Measurements from ENCODE around the gene EFCC1. TPM values are rescaled to one million over a fixed set of nuclear protein-coding genes. Genes with fewer than 3 reads are reported as not detected.
A peak's percentile ranks its signal among the peaks of the same experiment; 100 is the strongest.

Gene EFCC1
- total and polyA plus RNA-seq, 2 experiments from 2014 or later, result 0.23 to 0.50 TPM

DNA sequence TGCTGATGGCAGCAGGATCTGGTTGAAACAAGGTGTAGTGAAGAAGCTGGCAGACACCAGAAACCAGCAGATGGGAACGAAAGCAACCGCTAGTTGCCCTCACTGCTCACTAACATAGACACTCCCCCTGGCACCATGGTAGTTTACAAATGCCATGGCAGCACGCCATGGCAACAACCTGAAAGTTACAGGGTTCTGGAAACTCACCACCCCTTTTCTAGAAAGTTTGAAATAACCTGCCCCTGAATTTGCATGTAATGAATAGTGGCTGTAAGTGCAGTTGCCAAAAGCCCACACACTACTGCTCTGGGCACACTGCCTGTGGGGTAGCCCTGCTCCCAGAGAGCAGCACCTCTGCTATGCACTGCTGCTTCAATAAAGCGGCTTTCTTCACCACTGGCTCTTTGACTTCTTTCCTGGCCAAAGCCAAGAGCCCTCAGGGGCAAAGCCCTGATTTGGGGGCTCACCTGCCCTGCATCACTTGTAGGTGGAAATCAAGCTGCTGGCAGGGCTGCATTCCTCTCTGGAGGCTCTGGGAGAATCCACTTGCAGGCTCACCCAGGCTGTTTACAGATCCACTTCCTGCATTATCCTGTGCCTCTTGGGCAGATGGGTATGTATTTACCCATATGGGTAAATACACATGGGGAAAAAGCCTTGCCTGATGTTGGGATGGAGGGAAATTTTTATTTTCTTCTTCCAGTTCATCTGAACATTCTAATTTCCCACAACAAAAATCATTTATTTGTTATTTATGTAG is 57.5 kb downstream of the EFCC1 start:
- Histone ChIP-seq H2AFZ (no peak overlapping the region), H3K4me1 (ENCODE audit: insufficient read depth) (peaks cover 10% of the 10 kb centered on the region), H3K9me2 (replicated peaks; ENCODE audit: insufficient read depth) (no peaks in the 10 kb centered on the region), H3K79me2 (no peaks in the 10 kb centered on the region), H3K36me3 (replicated peaks; ENCODE audit: insufficient read depth, low read depth) (no peaks in the 10 kb centered on the region), H3K27me3 (no peaks in the 10 kb centered on the region), H3K4me2 (no peak overlapping the region), H3K9me3 (ENCODE audit: low read depth) (no peaks in the 10 kb centered on the region), H3K27ac (peak overlapping the region; percentile 20), H4K20me1 (ENCODE audit: insufficient read depth, poor library complexity, severe bottlenecking) (no peaks in the 10 kb centered on the region), H3K4me3 (no peak overlapping the region)
- no peak for DNase-seq (ENCODE audit: low spot score)
- WGBS (ENCODE audit: low lambda C conversion rate, missing lambda C conversion rate), result 76% methylated on average over 4 of the region's 4 CpGs
- TF ChIP-seq EZH2 (IDR thresholded peaks at IDR 0.05; ENCODE audit: borderline replicate concordance), result no peak
- TF ChIP-seq, protein P1, sequence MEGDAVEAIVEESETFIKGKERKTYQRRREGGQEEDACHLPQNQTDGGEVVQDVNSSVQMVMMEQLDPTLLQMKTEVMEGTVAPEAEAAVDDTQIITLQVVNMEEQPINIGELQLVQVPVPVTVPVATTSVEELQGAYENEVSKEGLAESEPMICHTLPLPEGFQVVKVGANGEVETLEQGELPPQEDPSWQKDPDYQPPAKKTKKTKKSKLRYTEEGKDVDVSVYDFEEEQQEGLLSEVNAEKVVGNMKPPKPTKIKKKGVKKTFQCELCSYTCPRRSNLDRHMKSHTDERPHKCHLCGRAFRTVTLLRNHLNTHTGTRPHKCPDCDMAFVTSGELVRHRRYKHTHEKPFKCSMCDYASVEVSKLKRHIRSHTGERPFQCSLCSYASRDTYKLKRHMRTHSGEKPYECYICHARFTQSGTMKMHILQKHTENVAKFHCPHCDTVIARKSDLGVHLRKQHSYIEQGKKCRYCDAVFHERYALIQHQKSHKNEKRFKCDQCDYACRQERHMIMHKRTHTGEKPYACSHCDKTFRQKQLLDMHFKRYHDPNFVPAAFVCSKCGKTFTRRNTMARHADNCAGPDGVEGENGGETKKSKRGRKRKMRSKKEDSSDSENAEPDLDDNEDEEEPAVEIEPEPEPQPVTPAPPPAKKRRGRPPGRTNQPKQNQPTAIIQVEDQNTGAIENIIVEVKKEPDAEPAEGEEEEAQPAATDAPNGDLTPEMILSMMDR (IDR thresholded peaks at IDR 0.05; ENCODE audit: poor library complexity), result no peak

DNA sequence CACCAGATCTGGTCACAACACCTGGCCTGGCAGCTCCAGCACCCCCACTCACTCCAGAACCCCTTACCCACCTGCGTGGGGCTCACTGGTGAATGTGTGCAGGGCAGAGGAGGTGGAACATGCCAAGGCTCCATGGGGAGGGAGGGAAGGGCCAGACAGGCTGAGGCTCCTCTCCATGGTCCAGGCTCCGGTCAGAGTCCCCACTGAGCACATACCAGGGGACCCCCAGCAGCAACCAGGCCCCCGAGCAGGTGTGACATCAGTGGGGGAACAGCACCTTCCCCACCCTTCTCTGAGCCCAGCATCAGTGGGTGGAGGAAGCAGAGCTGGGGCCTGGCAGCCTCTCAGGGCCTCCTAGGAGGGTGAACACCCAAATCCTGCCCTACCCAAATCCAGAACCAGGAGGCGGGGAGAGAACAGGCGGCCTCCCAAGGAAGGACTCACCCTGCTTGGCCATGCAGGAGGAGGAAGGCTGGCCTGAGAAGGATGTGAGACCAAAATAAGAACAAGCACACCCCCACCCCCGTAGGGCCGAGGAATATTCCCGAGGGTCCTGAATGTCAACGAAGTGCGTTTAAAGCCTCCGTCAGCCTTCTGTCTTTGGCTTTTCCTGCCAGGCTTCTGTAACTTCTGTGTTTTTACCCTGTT is 58.3 kb downstream of the EFCC1 start:
- no peak overlapping the region for H3K27ac ChIP-seq
- H3K4me1 ChIP-seq (ENCODE audit: insufficient read depth), result peaks cover 2% of the 10 kb centered on the region
- H3K9me3 ChIP-seq (ENCODE audit: low read depth), result no peaks in the 10 kb centered on the region
- no peak for DNase-seq (ENCODE audit: low spot score)
- no peaks in the 10 kb centered on the region for H3K9me2 ChIP-seq (replicated peaks; ENCODE audit: insufficient read depth)
- H3K4me3 ChIP-seq, result no peak overlapping the region
- no peak overlapping the region for H3K4me2 ChIP-seq
- H3K27me3 ChIP-seq, result no peaks in the 10 kb centered on the region
- no peaks in the 10 kb centered on the region for H4K20me1 ChIP-seq (ENCODE audit: insufficient read depth, poor library complexity, severe bottlenecking)
- 85% methylated on average over 10 of the region's 11 CpGs for WGBS (ENCODE audit: low lambda C conversion rate, missing lambda C conversion rate)
- TF ChIP-seq EZH2phosphoT487 (IDR thresholded peaks at IDR 0.05; ENCODE audit: low read depth, severe bottlenecking, unreplicated experiment) (no peak), EZH2 (IDR thresholded peaks at IDR 0.05; ENCODE audit: borderline replicate concordance) (no peak)
- TF ChIP-seq, protein P1 (IDR thresholded peaks at IDR 0.05; ENCODE audit: poor library complexity), result no peak
- no peaks in the 10 kb centered on the region for H3K36me3 ChIP-seq (replicated peaks; ENCODE audit: insufficient read depth, low read depth)
- no peaks in the 10 kb centered on the region for H3K79me2 ChIP-seq
- H2AFZ ChIP-seq, result no peak overlapping the region

DNA sequence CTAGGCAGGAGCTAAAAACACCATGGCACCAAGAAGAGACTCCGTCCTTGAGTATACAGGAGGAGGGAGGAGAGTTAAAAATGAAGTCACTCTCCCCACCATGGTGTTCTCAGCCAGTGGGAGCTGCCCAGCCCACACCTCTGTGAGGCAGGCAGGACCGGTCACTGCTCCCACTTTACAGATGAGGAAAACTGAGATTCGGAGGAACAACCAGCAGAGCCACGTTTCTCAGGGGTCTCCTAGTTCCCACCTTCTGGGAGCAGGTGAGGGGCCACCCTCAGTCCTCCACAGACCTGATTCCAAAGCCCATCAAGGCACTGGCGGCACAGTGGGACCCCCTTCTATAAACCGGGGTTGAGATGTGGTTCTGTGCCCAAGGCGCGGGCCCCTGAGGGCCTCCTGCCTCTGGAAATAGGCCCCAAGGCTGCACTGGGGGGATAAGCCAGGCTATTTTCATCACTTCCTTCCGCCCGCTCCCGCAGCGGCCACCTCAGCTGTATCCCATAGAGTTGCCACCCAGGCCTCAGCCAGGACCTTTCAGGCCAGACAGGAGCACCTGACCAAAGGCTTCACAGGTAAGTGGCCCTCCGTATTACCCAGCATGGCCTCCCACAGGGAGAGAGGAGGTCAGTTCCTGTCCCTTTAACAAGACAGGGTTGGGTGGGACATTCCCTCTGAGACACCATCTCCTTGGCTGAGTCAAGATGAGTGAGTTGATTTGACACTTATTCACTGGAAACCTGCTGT is 59.3 kb downstream of the EFCC1 start, which contains the start of gene GP9:
GP9 (plus strand) TSS at position 504 of the 747 bp plus-strand sequence. CDS start 961 bp downstream, outside the sequence.
- no peak for DNase-seq (ENCODE audit: low spot score)
- no peak within 1 kb of the TSS for H3K4me2 ChIP-seq
- H3K9me2 ChIP-seq (replicated peaks; ENCODE audit: insufficient read depth), result no peaks in the 10 kb centered on the region
- H2AFZ ChIP-seq, result no peak within 1 kb of the TSS
- H3K79me2 ChIP-seq, result no peaks in the 10 kb centered on the region
- no peaks in the 10 kb centered on the region for H3K9me3 ChIP-seq (ENCODE audit: low read depth)
- H3K4me3 ChIP-seq, result no peak within 1 kb of the TSS
- WGBS (ENCODE audit: low lambda C conversion rate, missing lambda C conversion rate), result 92% methylated on average over 12 of the region's 13 CpGs
- no peaks in the 10 kb centered on the region for H4K20me1 ChIP-seq (ENCODE audit: insufficient read depth, poor library complexity, severe bottlenecking)
- no peak within 1 kb of the TSS for H3K27ac ChIP-seq
- no peaks in the 10 kb centered on the region for H3K27me3 ChIP-seq
- H3K36me3 ChIP-seq (replicated peaks; ENCODE audit: insufficient read depth, low read depth), result no peaks in the 10 kb centered on the region
- TF ChIP-seq, protein P1 (IDR thresholded peaks at IDR 0.05; ENCODE audit: poor library complexity), result no peak
- TF ChIP-seq EZH2phosphoT487 (IDR thresholded peaks at IDR 0.05; ENCODE audit: low read depth, severe bottlenecking, unreplicated experiment), result no peak
- no peak for TF ChIP-seq EZH2 (IDR thresholded peaks at IDR 0.05; ENCODE audit: borderline replicate concordance)
- no peaks in the 10 kb centered on the region for H3K4me1 ChIP-seq (ENCODE audit: insufficient read depth)
